Endothelial cell of umbilical vein (primary cell): ENCODE data around the gene DPP6.

Experiments
- EZH2 ChIP-seq: IDR thresholded peaks from 2 replicates; pipeline ENCODE4 v1.6.1; 2012; ENCODE audit warnings: borderline replicate concordance, low read depth, mild to moderate bottlenecking, moderate library complexity, low read length, inconsistent platforms; ENCODE audit not compliant: severe bottlenecking
- FOS ChIP-seq: IDR thresholded peaks from 2 replicates; pipeline ENCODE4 v1.6.1; 2011; ENCODE audit warnings: mild to moderate bottlenecking, low read length, moderate library complexity, borderline replicate concordance; ENCODE audit not compliant: insufficient read depth
- POLR2A ChIP-seq: IDR thresholded peaks from 2 replicates; pipeline ENCODE4 v1.6.1; 2012; ENCODE audit warnings: low read depth, mild to moderate bottlenecking, control low read depth, low read length
- POLR2AphosphoS5 ChIP-seq: IDR thresholded peaks from 2 replicates; pipeline ENCODE4 v1.6.1; 2012; ENCODE audit warnings: low read depth, mild to moderate bottlenecking, control low read depth, low read length, moderate library complexity; ENCODE audit not compliant: insufficient read depth
- TF ChIP-seq, protein P1 (sequence below), 2 donors: IDR thresholded peaks; 1 replicate in 1 of 2; 2 replicates in 1 of 2; pipeline ENCODE4 v1.5.1; 2011; ENCODE audit warnings: low read length in 2 of 2, mild to moderate bottlenecking in 2 of 2, moderate library complexity in 2 of 2, control low read depth in 1 of 2, inconsistent platforms in 1 of 2, low read depth in 1 of 2; ENCODE audit not compliant: insufficient read depth in 1 of 2; ENCODE audit errors: extremely low read depth in 1 of 2
- TF ChIP-seq, protein P2 (sequence below): IDR thresholded peaks from 2 replicates; pipeline ENCODE4 v1.6.1; 2011; ENCODE audit not compliant: insufficient read depth, insufficient read length

DNA sequence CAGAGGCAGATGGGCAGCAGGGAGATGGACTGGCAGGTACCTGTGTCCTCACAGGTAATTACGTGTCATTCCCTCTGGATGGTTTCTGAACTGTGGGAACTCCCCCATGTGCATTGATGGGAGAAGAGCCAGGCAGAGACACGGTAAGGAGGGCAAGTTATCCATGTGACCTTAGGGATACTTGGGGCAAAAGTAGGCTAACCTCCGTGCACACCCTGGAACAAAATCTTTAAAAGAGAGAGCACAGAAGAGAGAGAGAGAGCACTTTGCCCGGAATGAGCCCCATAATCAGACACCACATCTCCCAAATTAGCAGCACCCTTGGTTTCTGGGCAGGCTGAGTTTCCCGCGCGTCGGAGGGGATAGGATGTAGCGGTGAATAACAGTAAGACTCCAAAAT, 527.5 kb downstream of the DPP6 start:
- no peak for TF ChIP-seq POLR2AphosphoS5
- TF ChIP-seq, protein P1, sequence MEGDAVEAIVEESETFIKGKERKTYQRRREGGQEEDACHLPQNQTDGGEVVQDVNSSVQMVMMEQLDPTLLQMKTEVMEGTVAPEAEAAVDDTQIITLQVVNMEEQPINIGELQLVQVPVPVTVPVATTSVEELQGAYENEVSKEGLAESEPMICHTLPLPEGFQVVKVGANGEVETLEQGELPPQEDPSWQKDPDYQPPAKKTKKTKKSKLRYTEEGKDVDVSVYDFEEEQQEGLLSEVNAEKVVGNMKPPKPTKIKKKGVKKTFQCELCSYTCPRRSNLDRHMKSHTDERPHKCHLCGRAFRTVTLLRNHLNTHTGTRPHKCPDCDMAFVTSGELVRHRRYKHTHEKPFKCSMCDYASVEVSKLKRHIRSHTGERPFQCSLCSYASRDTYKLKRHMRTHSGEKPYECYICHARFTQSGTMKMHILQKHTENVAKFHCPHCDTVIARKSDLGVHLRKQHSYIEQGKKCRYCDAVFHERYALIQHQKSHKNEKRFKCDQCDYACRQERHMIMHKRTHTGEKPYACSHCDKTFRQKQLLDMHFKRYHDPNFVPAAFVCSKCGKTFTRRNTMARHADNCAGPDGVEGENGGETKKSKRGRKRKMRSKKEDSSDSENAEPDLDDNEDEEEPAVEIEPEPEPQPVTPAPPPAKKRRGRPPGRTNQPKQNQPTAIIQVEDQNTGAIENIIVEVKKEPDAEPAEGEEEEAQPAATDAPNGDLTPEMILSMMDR (IDR thresholded peaks at IDR 0.05; ENCODE audit: extremely low read depth in 1 of 2, insufficient read depth in 1 of 2, low read depth in 1 of 2, low read length in 2 of 2) = no peak
- no peak for TF ChIP-seq POLR2A
- TF ChIP-seq EZH2 = no peak
- TF ChIP-seq, protein P2, sequence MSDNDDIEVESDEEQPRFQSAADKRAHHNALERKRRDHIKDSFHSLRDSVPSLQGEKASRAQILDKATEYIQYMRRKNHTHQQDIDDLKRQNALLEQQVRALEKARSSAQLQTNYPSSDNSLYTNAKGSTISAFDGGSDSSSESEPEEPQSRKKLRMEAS = no peak
- TF ChIP-seq FOS = no peak
